HG02678 (cell line): ENCODE data around the gene CPA4.
"Not testable (repeated sequence)": the region's sequence is repeated elsewhere in the genome, so short reads cannot be mapped to it uniquely, and the experiment has no call there.

Source experiments
- ATAC-seq: cut with Tn5 transposase; IDR thresholded peaks from one replicate; pipeline ENCODE4 v1.9.1; 2021; ENCODE audit warnings: mild to moderate bottlenecking, moderate library complexity; ENCODE audit not compliant: unreplicated experiment

Gene CPA4

GRCh38 chr7:130292682-130293257 lies at the start of gene CPA4:
Gene CPA4 (plus strand): TSS chr7:130293161. CDS start chr7:130293181, 20 bp downstream.
- no peak for ATAC-seq

- ATAC-seq: not testable (repeated sequence)
These were observed 49.5 kb upstream of the CPA4 start for GRCh38 chr7:130243486-130243885.

- ATAC-seq: not testable (repeated sequence)
These were observed 46.5 kb upstream of the CPA4 start for GRCh38 chr7:130246491-130246890.

- not testable (repeated sequence) for ATAC-seq
These were observed 44.1 kb upstream of the CPA4 start for GRCh38 chr7:130248842-130249241.

- not testable (repeated sequence) for ATAC-seq
These were observed 43.3 kb upstream of the CPA4 start for GRCh38 chr7:130249626-130250025.

GRCh38 chr7:130254555-130254954 lies 38.4 kb upstream of the CPA4 start:
- no peak for ATAC-seq

GRCh38 chr7:130256704-130257103 lies 36.3 kb upstream of the CPA4 start:
- no peak for ATAC-seq

- ATAC-seq: no peak
These were observed 34.4 kb upstream of the CPA4 start for GRCh38 chr7:130258494-130259078.

GRCh38 chr7:130262448-130262847 lies 30.5 kb upstream of the CPA4 start:
- no peak for ATAC-seq

- no peak for ATAC-seq
These were observed 29.8 kb upstream of the CPA4 start for GRCh38 chr7:130263130-130263529.

GRCh38 chr7:130266258-130266960 lies 26.6 kb upstream of the CPA4 start, which contains the start of gene CPA2:
Gene CPA2 (plus strand): TSS chr7:130266863. CDS start chr7:130266882, 19 bp downstream.
- ATAC-seq: no peak

- no peak for ATAC-seq
These were observed 26.0 kb upstream of the CPA4 start for GRCh38 chr7:130266961-130267321.

GRCh38 chr7:130268463-130269317 lies 24.3 kb upstream of the CPA4 start:
- ATAC-seq: no peak

GRCh38 chr7:130269318-130269694 lies 23.7 kb upstream of the CPA4 start:
- ATAC-seq: no peak

GRCh38 chr7:130270947-130271800 lies 21.8 kb upstream of the CPA4 start:
- no peak for ATAC-seq

GRCh38 chr7:130272381-130273080 lies 20.4 kb upstream of the CPA4 start:
- no peak for ATAC-seq

- no peak for ATAC-seq
These were observed 19.7 kb upstream of the CPA4 start for GRCh38 chr7:130273081-130273932.

- ATAC-seq: no peak
These were observed 19.1 kb upstream of the CPA4 start for GRCh38 chr7:130273933-130274255.

GRCh38 chr7:130274296-130274695 lies 18.7 kb upstream of the CPA4 start:
- ATAC-seq: no peak
